Activated CD8-positive, alpha-beta memory T cell treated with anti-CD3 and anti-CD28 coated beads for 1 hour (primary cell): Measurements from ENCODE around the gene IVNS1ABP.
"Not testable (repeated sequence)": the region's sequence is repeated elsewhere in the genome, so short reads cannot be mapped to it uniquely, and the experiment has no call there.

ENCODE experiments used
- DNase-seq, 2 donors: peaks; one replicate each; pipeline ENCODE4 v3.0.0-alpha.2; 2020; ENCODE audit warnings: low read depth in 1 of 2; ENCODE audit errors: extremely low read depth in 1 of 2

The IVNS1ABP gene

DNA sequence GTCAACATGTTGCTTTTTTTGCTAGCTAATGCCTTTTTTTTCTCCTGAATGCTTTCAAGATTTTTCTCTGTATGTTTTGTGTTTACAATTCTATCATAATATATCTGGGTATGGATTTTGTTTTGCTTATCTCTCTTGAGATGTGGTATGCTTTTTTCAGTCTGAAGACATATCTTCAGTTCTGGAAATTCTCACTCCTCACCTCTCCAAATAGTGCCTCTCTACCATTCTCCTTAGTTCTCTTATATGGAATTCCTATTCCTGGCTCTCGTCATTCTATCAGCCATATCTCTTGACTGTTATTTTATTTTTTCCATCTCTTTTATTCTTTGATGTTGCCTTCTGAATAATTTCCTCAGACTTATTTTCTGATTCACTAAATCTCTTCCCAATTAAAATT, 58.4 kb downstream of the IVNS1ABP start:
- DNase-seq = no peak

DNA sequence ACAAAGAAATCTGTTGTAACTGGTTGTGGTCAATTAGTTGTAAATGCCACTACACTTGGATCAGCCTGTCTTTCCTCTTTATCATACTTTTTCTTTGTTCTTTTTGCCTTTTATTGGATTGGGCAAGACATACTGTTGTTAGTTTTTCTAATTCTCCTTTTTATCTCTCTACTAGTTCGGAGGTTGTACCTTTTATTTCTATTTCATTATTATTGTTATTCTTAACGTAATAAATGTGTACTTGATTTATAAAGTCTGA, 59.2 kb downstream of the IVNS1ABP start:
- DNase-seq = no peak

DNA sequence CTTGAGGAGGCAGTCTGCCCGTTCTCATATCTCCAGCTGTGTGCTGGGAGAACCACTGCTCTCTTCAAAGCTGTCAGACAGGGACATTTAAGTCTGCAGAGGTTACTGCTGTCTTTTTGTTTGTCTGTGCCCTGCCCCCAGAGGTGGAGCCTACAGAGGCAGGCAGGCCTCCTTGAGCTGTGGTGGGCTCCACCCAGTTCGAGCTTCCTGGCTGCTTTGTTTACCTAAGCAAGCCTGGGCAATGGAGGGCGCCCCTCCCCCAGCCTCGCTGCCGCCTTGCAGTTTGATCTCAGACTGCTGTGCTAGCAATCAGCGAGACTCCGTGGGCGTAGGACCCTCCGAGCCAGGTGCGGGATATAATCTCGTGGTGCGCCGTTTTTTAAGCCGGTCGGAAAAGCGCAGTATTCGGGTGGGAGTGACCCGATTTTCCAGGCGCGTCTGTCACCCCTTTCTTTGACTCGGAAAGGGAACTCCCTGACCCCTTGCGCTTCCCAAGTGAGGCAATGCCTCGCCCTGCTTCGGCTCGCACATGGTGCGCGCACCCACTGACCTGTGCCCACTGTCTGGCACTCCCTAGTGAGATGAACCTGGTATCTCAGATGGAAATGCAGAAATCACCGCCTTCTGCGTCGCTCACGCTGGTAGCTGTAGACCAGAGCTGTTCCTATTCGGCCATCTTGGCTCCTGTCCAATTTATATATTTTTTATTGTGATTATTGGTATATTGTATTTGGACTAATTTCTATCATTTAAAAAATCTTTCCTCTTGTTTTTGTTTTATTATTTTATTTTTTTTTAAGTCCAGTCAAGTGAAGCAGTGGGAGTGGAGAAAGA, 59.7 kb downstream of the IVNS1ABP start:
- DNase-seq = not testable (repeated sequence)

DNA sequence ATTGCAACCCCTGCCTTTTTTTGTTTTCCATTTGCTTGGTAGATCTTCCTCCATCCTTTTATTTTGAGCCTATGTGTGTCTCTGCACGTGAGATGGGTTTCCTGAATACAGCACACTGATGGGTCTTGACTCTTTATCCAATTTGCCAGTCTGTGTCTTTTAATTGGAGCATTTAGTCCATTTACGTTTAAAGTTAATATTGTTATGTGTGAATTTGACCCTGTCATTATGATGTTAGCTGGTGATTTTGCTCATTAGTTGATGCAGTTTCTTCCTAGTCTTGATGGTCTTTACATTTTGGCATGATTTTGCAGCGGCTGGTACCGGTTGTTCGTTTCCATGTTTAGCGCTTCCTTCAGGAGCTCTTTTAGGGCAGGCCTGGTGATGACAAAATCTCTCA, 61.4 kb downstream of the IVNS1ABP start:
- not testable (repeated sequence) for DNase-seq

DNA sequence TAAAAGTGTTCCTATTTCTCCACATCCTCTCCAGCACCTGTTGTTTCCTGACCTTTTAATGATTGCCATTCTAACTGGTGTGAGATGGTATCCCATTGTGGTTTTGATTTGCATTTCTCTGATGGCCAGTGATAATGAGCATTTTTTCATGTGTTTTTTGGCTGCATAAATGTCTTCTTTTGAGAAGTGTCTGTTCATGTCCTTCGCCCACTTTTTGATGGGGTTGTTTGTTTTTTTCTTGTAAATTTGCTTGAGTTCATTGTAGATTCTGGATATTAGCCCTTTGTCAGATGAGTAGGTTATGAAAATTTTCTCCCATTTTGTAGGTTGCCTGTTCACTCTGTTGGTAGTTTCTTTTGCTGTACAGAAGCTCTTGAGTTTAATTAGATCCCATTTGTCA, 64.6 kb downstream of the IVNS1ABP start:
- not testable (repeated sequence) for DNase-seq

DNA sequence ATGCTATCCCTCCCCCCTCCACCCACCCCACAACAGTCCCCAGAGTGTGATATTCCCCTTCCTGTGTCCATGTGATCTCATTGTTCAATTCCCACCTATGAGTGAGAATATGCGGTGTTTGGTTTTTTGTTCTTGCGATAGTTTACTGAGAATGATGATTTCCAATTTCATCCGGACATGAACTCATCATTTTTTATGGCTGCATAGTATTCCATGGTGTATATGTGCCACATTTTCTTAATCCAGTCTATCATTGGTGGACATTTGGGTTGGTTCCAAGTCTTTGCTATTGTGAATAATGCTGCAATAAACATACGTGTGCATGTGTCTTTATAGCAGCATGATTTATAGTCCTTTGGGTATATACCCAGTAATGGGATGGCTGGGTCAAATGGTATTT, 65.1 kb downstream of the IVNS1ABP start:
- DNase-seq = not testable (repeated sequence)

DNA sequence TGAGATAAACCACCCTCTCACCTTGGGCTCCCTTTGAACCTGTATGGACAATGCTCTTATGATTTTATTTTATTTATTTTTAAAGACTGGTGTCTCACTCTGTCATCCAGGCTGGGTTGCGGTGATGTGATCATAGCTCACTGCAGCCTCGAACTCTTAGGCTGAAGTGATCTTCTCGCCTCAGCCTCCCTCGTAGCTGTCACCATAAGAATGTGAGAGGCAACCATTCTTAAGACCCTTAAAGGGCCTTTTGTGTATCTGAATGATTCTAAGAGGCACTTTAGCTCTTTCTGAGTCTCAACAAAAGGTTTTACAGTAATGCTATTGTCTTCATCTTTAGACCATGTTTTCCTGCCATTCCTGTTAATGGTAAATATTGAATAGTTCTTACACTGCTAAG, 67.0 kb downstream of the IVNS1ABP start:
- DNase-seq = no peak

DNA sequence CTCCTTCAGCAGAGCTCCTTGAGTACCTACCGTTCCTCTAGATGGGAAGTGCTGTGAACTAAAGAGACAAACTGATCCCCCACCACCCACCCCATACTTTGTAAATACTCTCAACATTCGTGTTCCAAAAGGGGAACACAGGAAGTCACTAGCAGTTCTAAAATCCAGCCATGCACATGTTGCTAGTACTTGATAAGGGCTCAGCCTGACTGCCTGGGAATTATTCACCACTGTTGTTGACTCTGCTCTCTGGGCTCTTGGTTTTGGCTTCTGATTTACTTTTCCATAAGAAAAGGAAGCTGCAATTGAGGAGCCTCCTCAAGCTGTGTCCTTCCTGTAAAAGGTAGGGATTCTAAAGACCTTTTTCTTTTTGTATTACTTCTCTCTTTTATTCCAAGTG, 67.5 kb downstream of the IVNS1ABP start:
- no peak for DNase-seq
